Measurements from ENCODE around the gene FMN1.

DNA sequence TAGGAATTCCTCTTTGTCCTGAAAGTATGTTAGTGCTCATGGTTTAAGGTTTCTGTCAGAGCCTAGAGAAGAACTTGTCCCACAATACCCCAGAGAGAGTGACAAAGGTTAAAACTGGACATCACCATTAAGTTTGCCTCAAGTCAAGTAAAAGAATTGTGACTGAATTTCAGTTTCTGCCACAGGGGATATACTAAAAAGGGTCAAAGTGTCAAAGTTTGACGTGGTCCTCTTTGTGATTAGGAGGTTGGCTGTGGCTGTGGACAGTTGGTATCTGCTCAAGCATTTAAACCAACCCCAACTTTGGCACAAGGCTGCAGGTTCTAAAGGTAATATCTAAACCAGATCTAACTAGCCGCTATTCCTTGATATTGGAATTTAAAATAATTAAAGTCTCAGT lies 26.1 kb downstream of the FMN1 start:
- TF ChIP-seq CTCF (IDR thresholded peaks at IDR 0.05), result no peak
- TF ChIP-seq POLR2A (IDR thresholded peaks at IDR 0.05), result no peak

Measured in body of pancreas (tissue), 4 donors.